Naive thymus-derived CD8-positive, alpha-beta T cell (primary cell): Measurements from ENCODE around the gene CADPS2. TPM values are rescaled to one million over a fixed set of nuclear protein-coding genes. Genes with fewer than 3 reads are reported as not detected.

Source experiments
- ATAC-seq, 2 donors: fragments of 150-1000 bp; cut with Tn5 transposase in 1 of 2; sonication (Bioruptor Pico), chemical (Tn5 transposase) in 1 of 2; 1 replicate in 1 of 2; 2 replicates in 1 of 2; pipeline ENCODE4 v1.10.0; 2021; ENCODE audit warnings: mild to moderate bottlenecking in 2 of 2, moderate library complexity in 2 of 2
- POLR2A ChIA-PET: fragments of 350-600 bp; sonication (Branson Sonifier 250); formaldehyde crosslinking; loops from one replicate; lab custom pipeline; 2021; ENCODE audit warnings: antibody characterized with exemption; lab: Charles Lee
- DNase-seq, 10 donors: peaks; one replicate each; pipeline versions ENCODE4 v3.0.0 to v3.0.0-alpha.2; 2020 to 2022
- H3K27ac Mint-ChIP-seq, 10 donors: one replicate each; pipeline ENCODE4 v1.8.0; 2020 to 2022; ENCODE audit warnings: mild to moderate bottlenecking in 10 of 10, mixed read lengths in 10 of 10, moderate library complexity in 4 of 10, inconsistent platforms in 1 of 10
- H3K27me3 Mint-ChIP-seq, 5 donors: one replicate each; pipeline ENCODE4 v1.8.0; 2021 to 2022; ENCODE audit warnings: mixed read lengths in 5 of 5
- H3K36me3 Mint-ChIP-seq, 3 donors: one replicate each; pipeline ENCODE4 v1.8.0; 2020 to 2022; ENCODE audit warnings: mixed read lengths in 3 of 3, mild to moderate bottlenecking in 2 of 3, inconsistent platforms in 1 of 3
- H3K4me1 Mint-ChIP-seq, 4 donors: one replicate each; pipeline ENCODE4 v1.8.0; 2021 to 2022; ENCODE audit warnings: mixed read lengths in 4 of 4
- H3K4me3 Mint-ChIP-seq, 10 donors: one replicate each; pipeline ENCODE4 v1.8.0; 2020 to 2022; ENCODE audit warnings: mild to moderate bottlenecking in 10 of 10, mixed read lengths in 10 of 10, moderate library complexity in 6 of 10, inconsistent platforms in 1 of 10
- H3K9me3 Mint-ChIP-seq, 9 donors: one replicate each; pipeline ENCODE4 v1.8.0; 2020 to 2022; ENCODE audit warnings: mixed read lengths in 9 of 9, mild to moderate bottlenecking in 3 of 9, inconsistent platforms in 1 of 9, moderate library complexity in 1 of 9
- polyA plus RNA-seq, 3 donors: library from polyadenylated mRNA; unstranded; fragments of 300-500 nt; fragmentation: Illumina TruSeq; gene quantifications; one replicate each; pipeline ENCODE4 v1.2.3, GENCODE V29; 2021
- total RNA-seq, 8 experiments: library from RNA in 2 of 8; stranded (reverse) in 2 of 8; gene quantifications; one replicate each; pipeline ENCODE4 v1.2.3 and lab custom pipeline; 2021 to 2026

Gene CADPS2
- total and polyA plus RNA-seq, 5 experiments from 2014 or later: not detected

GRCh38 chr7:122507591-122507990 is 378.7 kb downstream of the CADPS2 start:
- ATAC-seq (no peak), DNase-seq (no peak)
- Mint-ChIP-seq H3K9me3 (peaks cover 0 to 2% (median 0%) of the 10 kb centered on the region in 9 donors), H3K27ac (no peak overlapping the region), H3K27me3 (no peaks in the 10 kb centered on the region), H3K4me1 (no peaks in the 10 kb centered on the region), H3K36me3 (no peaks in the 10 kb centered on the region), H3K4me3 (no peak overlapping the region)
- POLR2A ChIA-PET: no interaction called here

- ATAC-seq: no peak
- no peak for DNase-seq
- Mint-ChIP-seq H3K9me3 (peaks cover 0 to 12% (median 3%) of the 10 kb centered on the region in 9 donors), H3K27ac (no peak overlapping the region), H3K4me3 (no peak overlapping the region), H3K4me1 (no peaks in the 10 kb centered on the region), H3K36me3 (no peaks in the 10 kb centered on the region), H3K27me3 (no peaks in the 10 kb centered on the region)
- POLR2A ChIA-PET: no interaction called here
These were observed 394.3 kb downstream of the CADPS2 start for GRCh38 chr7:122492007-122492406.

GRCh38 chr7:122488241-122488640 is 398.0 kb downstream of the CADPS2 start:
- DNase-seq: no peak
- Mint-ChIP-seq H3K27me3 (no peaks in the 10 kb centered on the region), H3K4me1 (no peaks in the 10 kb centered on the region), H3K36me3 (no peaks in the 10 kb centered on the region), H3K9me3 (peaks cover 0 to 21% (median 4%) of the 10 kb centered on the region in 9 donors), H3K27ac (no peak overlapping the region), H3K4me3 (no peak overlapping the region)
- ATAC-seq: no peak
- POLR2A ChIA-PET: no interaction called here

- DNase-seq (no peak), ATAC-seq (no peak)
- no peak overlapping the region for H3K4me3 Mint-ChIP-seq
- peaks cover 0 to 21% (median 4%) of the 10 kb centered on the region in 9 donors for H3K9me3 Mint-ChIP-seq
- no peaks in the 10 kb centered on the region for H3K27me3 Mint-ChIP-seq
- H3K36me3 Mint-ChIP-seq: no peaks in the 10 kb centered on the region
- no peaks in the 10 kb centered on the region for H3K4me1 Mint-ChIP-seq
- no peak overlapping the region for H3K27ac Mint-ChIP-seq
- POLR2A ChIA-PET: no interaction called here
These were observed 399.1 kb downstream of the CADPS2 start for GRCh38 chr7:122487131-122487530.

GRCh38 chr7:122485856-122486255 is 400.4 kb downstream of the CADPS2 start:
- no peak for ATAC-seq
- peaks cover 0 to 21% (median 4%) of the 10 kb centered on the region in 9 donors for H3K9me3 Mint-ChIP-seq

GRCh38 chr7:122482212-122482611 is 404.0 kb downstream of the CADPS2 start:
- no peaks in the 10 kb centered on the region for H3K4me1 Mint-ChIP-seq
- H3K27ac Mint-ChIP-seq: no peak overlapping the region
- peaks cover 0 to 9% (median 0%) of the 10 kb centered on the region in 9 donors for H3K9me3 Mint-ChIP-seq
- DNase-seq (no peak), ATAC-seq (no peak)
- H3K27me3 Mint-ChIP-seq: no peaks in the 10 kb centered on the region
- POLR2A ChIA-PET: no interaction called here
- H3K36me3 Mint-ChIP-seq: no peaks in the 10 kb centered on the region
- no peak overlapping the region for H3K4me3 Mint-ChIP-seq

More at GRCh38 chr7:122485856-122486255, 400.4 kb downstream of the CADPS2 start:
- Mint-ChIP-seq H3K27ac (no peak overlapping the region), H3K36me3 (no peaks in the 10 kb centered on the region), H3K4me3 (no peak overlapping the region), H3K4me1 (no peaks in the 10 kb centered on the region), H3K27me3 (no peaks in the 10 kb centered on the region)
- DNase-seq: no peak
- POLR2A ChIA-PET: no interaction called here

GRCh38 chr7:122470859-122471258 is 415.4 kb downstream of the CADPS2 start:
- ATAC-seq (no peak), DNase-seq (no peak)
- Mint-ChIP-seq H3K4me1 (no peaks in the 10 kb centered on the region), H3K27me3 (peaks cover 0 to 1% (median 0%) of the 10 kb centered on the region in 5 donors), H3K9me3 (peaks cover 0 to 6% (median 2%) of the 10 kb centered on the region in 9 donors), H3K4me3 (no peak overlapping the region), H3K27ac (no peak overlapping the region), H3K36me3 (no peaks in the 10 kb centered on the region)
- POLR2A ChIA-PET: no interaction called here

- H3K4me3 Mint-ChIP-seq: no peak overlapping the region
- DNase-seq: no peak
- H3K9me3 Mint-ChIP-seq: peaks cover 0 to 6% (median 2%) of the 10 kb centered on the region in 9 donors
- H3K4me1 Mint-ChIP-seq: no peaks in the 10 kb centered on the region
- H3K36me3 Mint-ChIP-seq: no peaks in the 10 kb centered on the region
- ATAC-seq: no peak
- POLR2A ChIA-PET: no interaction called here
- H3K27ac Mint-ChIP-seq: no peak overlapping the region
- H3K27me3 Mint-ChIP-seq: peaks cover 0 to 1% (median 0%) of the 10 kb centered on the region in 5 donors
These were observed 417.3 kb downstream of the CADPS2 start for GRCh38 chr7:122468945-122469344.

- H3K27ac Mint-ChIP-seq: no peak overlapping the region
- POLR2A ChIA-PET: no interaction called here
These were observed 418.4 kb downstream of the CADPS2 start for GRCh38 chr7:122467661-122468449.

GRCh38 chr7:122465296-122465695 is 421.0 kb downstream of the CADPS2 start:
- peaks cover 0 to 6% (median 2%) of the 10 kb centered on the region in 9 donors for H3K9me3 Mint-ChIP-seq
- no peak overlapping the region for H3K27ac Mint-ChIP-seq
- H3K4me1 Mint-ChIP-seq: no peaks in the 10 kb centered on the region
- H3K4me3 Mint-ChIP-seq: no peak overlapping the region
- POLR2A ChIA-PET: no interaction called here
- DNase-seq (no peak), ATAC-seq (no peak)
- H3K27me3 Mint-ChIP-seq: no peaks in the 10 kb centered on the region
- no peaks in the 10 kb centered on the region for H3K36me3 Mint-ChIP-seq

More at GRCh38 chr7:122467661-122468449, 418.4 kb downstream of the CADPS2 start:
- Mint-ChIP-seq H3K4me1 (no peaks in the 10 kb centered on the region), H3K4me3 (no peak overlapping the region), H3K27me3 (peaks cover 0 to 1% (median 0%) of the 10 kb centered on the region in 5 donors), H3K9me3 (peaks cover 0 to 6% (median 2%) of the 10 kb centered on the region in 9 donors), H3K36me3 (no peaks in the 10 kb centered on the region)
- ATAC-seq: no peak
- DNase-seq: no peak

- Mint-ChIP-seq H3K4me1 (no peaks in the 10 kb centered on the region), H3K4me3 (no peak overlapping the region)
- ATAC-seq: no peak
These were observed 422.6 kb downstream of the CADPS2 start for GRCh38 chr7:122463631-122464030.

GRCh38 chr7:122460936-122461335 is 425.3 kb downstream of the CADPS2 start:
- no peak for ATAC-seq
- DNase-seq: no peak
- no peak overlapping the region for H3K4me3 Mint-ChIP-seq
- no peaks in the 10 kb centered on the region for H3K4me1 Mint-ChIP-seq
- no peak overlapping the region for H3K27ac Mint-ChIP-seq
- H3K36me3 Mint-ChIP-seq: no peaks in the 10 kb centered on the region
- H3K27me3 Mint-ChIP-seq: no peaks in the 10 kb centered on the region
- POLR2A ChIA-PET: no interaction called here
- H3K9me3 Mint-ChIP-seq: no peaks in the 10 kb centered on the region

More at GRCh38 chr7:122463631-122464030, 422.6 kb downstream of the CADPS2 start:
- H3K9me3 Mint-ChIP-seq: peaks cover 0 to 4% (median 0%) of the 10 kb centered on the region in 9 donors
- H3K27ac Mint-ChIP-seq: no peak overlapping the region
- H3K36me3 Mint-ChIP-seq: no peaks in the 10 kb centered on the region
- no peaks in the 10 kb centered on the region for H3K27me3 Mint-ChIP-seq
- DNase-seq: no peak
- POLR2A ChIA-PET: no interaction called here

- DNase-seq: no peak
- H3K9me3 Mint-ChIP-seq: peaks cover 0 to 2% (median 0%) of the 10 kb centered on the region in 9 donors
- no peaks in the 10 kb centered on the region for H3K27me3 Mint-ChIP-seq
- no peak overlapping the region for H3K27ac Mint-ChIP-seq
- H3K4me3 Mint-ChIP-seq: no peak overlapping the region
- no peaks in the 10 kb centered on the region for H3K4me1 Mint-ChIP-seq
- no peaks in the 10 kb centered on the region for H3K36me3 Mint-ChIP-seq
- no peak for ATAC-seq
- POLR2A ChIA-PET: no interaction called here
These were observed 428.3 kb downstream of the CADPS2 start for GRCh38 chr7:122457969-122458368.
